ENCODE measurements around the gene TRMT61B. TPM values are rescaled to one million over a fixed set of nuclear protein-coding genes. Genes with fewer than 3 reads are reported as not detected.

Gene TRMT61B
- total and polyA plus RNA-seq, 2 of the 13 experiments (the other 11 are each of a cell fraction or from before 2014, with no cell fraction given), result 19.7 to 23.5 TPM

DNA sequence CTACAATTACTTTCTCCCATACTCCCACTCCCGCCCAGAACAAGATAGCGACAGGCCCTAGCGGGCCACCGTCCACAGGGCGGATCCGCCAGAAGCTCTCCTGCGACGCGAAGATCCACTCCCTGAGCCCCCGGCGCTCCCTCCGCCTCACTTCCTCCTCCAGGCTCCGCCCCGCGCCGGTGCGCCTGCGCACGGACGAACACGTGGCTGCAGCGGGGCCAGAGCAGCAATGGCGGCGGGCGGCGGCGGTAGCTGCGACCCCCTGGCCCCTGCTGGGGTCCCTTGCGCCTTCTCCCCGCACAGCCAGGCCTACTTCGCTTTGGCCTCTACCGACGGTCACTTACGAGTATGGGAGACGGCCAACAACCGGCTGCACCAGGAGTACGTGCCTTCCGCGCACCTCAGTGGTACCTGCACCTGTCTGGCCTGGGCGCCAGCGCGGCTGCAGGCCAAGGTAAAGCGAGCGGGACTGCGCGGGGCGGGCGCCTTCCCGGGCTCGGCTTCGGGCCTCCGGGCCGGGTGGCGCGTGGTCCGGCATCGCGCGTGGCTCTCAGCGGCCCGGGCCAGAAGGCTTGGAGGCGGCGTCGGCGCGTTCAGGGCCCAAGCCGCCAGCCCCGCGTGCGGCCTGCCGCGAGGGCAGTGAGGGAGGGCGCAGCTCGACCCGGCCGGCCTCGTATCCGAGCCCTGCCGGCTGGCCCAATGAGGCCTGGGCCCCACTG is 24.5 kb upstream of the TRMT61B start, which contains the start of gene WDR43 (continued):
- TF ChIP-seq, protein P1, sequence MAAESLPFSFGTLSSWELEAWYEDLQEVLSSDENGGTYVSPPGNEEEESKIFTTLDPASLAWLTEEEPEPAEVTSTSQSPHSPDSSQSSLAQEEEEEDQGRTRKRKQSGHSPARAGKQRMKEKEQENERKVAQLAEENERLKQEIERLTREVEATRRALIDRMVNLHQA (CRISPR knock-in tag; IDR thresholded peaks at IDR 0.05), result no peak
- TF ChIP-seq MBNL3 (CRISPR knock-in tag; conservative IDR thresholded peaks at IDR 0.05) (no peak), HHEX (CRISPR knock-in tag; IDR thresholded peaks at IDR 0.05) (no peak), ZNF703 (CRISPR knock-in tag; IDR thresholded peaks at IDR 0.05; ENCODE audit: borderline replicate concordance) (no peak), SOX13 (IDR thresholded peaks at IDR 0.05) (no peak), SOX13 (CRISPR knock-in tag; conservative IDR thresholded peaks at IDR 0.05 in 1 of 2, IDR thresholded peaks at IDR 0.05 in 1 of 2) (no peak; a peak in 1 of 4 replicates), RERE (CRISPR knock-in tag; IDR thresholded peaks at IDR 0.05; ENCODE audit: low read depth) (peak; percentile 57; the same call in 1 of the 2 replicates), HMG20A (CRISPR knock-in tag; IDR thresholded peaks at IDR 0.05; ENCODE audit: borderline replicate concordance) (no peak), AKNA (CRISPR knock-in tag; IDR thresholded peaks at IDR 0.05; ENCODE audit: borderline replicate concordance) (no peak), ZNF292 (CRISPR knock-in tag; IDR thresholded peaks at IDR 0.05; ENCODE audit: borderline replicate concordance, low read depth) (0 out of 2 replicates have a peak, but pooled peaks have one; percentile 37), ZNF883 (CRISPR knock-in tag; IDR thresholded peaks at IDR 0.05; ENCODE audit: not compliant biosample characterization) (peak; percentile 91), HES4 (CRISPR knock-in tag; IDR thresholded peaks at IDR 0.05; ENCODE audit: borderline replicate concordance) (peak; percentile 77; the same call in 1 of the 2 replicates), ZNF224 (CRISPR knock-in tag; IDR thresholded peaks at IDR 0.05) (peak; percentile 76; the same call in 1 of the 2 replicates), ESRRA (CRISPR knock-in tag; IDR thresholded peaks at IDR 0.05; ENCODE audit: low read depth) (0 out of 2 replicates have a peak, but pooled peaks have one; percentile 42)
- TF ChIP-seq, protein P2, sequence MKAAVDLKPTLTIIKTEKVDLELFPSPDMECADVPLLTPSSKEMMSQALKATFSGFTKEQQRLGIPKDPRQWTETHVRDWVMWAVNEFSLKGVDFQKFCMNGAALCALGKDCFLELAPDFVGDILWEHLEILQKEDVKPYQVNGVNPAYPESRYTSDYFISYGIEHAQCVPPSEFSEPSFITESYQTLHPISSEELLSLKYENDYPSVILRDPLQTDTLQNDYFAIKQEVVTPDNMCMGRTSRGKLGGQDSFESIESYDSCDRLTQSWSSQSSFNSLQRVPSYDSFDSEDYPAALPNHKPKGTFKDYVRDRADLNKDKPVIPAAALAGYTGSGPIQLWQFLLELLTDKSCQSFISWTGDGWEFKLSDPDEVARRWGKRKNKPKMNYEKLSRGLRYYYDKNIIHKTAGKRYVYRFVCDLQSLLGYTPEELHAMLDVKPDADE (CRISPR knock-in tag; IDR thresholded peaks at IDR 0.05), result peak; percentile 89; the same call in 1 of the 2 replicates
